ENCODE measurements around the gene CEL. TPM values are rescaled to one million over a fixed set of nuclear protein-coding genes. Genes with fewer than 3 reads are reported as not detected.
"Not testable (repeated sequence)": the region's sequence is repeated elsewhere in the genome, so short reads cannot be mapped to it uniquely, and the experiment has no call there.

CEL gene
- total RNA-seq, 1 experiment from 2014 or later = 2.8 TPM

DNA sequence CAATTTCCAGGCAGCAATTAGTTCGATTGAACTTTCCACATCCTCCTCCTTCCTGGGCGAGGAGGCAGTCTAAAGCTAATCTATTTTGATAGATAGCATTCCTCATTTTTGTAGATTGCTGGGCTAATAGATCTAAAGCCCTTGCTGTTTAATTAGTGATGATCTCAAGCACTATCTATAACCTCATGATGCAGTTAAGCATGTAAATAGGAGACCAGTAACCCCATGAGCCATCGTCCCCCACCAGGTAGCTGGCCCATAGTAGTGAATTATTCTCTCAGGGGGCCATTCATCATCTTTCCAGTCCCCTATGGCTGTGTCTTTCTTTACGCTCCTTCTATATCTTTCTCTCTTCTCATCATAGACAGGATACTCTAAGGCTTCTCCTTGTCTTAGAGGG is 14.9 kb downstream of the CEL start:
- no peak overlapping the region for H3K4me3 ChIP-seq (ENCODE audit: low read depth, low read length, poor library complexity, severe bottlenecking)
- intact Hi-C loops (cut with micrococcal nuclease; ENCODE audit: unreplicated experiment) = no loop called here
- TF ChIP-seq, protein P1, sequence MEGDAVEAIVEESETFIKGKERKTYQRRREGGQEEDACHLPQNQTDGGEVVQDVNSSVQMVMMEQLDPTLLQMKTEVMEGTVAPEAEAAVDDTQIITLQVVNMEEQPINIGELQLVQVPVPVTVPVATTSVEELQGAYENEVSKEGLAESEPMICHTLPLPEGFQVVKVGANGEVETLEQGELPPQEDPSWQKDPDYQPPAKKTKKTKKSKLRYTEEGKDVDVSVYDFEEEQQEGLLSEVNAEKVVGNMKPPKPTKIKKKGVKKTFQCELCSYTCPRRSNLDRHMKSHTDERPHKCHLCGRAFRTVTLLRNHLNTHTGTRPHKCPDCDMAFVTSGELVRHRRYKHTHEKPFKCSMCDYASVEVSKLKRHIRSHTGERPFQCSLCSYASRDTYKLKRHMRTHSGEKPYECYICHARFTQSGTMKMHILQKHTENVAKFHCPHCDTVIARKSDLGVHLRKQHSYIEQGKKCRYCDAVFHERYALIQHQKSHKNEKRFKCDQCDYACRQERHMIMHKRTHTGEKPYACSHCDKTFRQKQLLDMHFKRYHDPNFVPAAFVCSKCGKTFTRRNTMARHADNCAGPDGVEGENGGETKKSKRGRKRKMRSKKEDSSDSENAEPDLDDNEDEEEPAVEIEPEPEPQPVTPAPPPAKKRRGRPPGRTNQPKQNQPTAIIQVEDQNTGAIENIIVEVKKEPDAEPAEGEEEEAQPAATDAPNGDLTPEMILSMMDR (conservative IDR thresholded peaks at IDR 0.05; ENCODE audit: low read depth, low read length) = no peak
- no peak for TF ChIP-seq EZH2 (IDR thresholded peaks at IDR 0.05; ENCODE audit: borderline replicate concordance, low read depth, low read length, poor library complexity, severe bottlenecking)
- ChIA-PET POLR2A (ENCODE audit: low non-redundant PET) (no interaction called here), CTCF (no interaction called here)
- no peak for DNase-seq (ENCODE audit: low spot score)
- H3K27ac ChIP-seq (ENCODE audit: low read depth, low read length, poor library complexity, severe bottlenecking) = no peak overlapping the region
- BruUV-seq (replicated peaks) = no TSS peak
- H3K4me1 ChIP-seq (ENCODE audit: insufficient read depth, low read length, poor library complexity, severe bottlenecking) = no peaks in the 10 kb centered on the region
- H3K9me3 ChIP-seq (ENCODE audit: low read depth, low read length, poor library complexity, severe bottlenecking) = no peaks in the 10 kb centered on the region
- H3K36me3 ChIP-seq (ENCODE audit: insufficient read depth, low read length, poor library complexity, severe bottlenecking) = no peaks in the 10 kb centered on the region
- no peaks in the 10 kb centered on the region for H3K27me3 ChIP-seq (replicated peaks; ENCODE audit: insufficient read depth, low read depth, low read length, poor library complexity)

DNA sequence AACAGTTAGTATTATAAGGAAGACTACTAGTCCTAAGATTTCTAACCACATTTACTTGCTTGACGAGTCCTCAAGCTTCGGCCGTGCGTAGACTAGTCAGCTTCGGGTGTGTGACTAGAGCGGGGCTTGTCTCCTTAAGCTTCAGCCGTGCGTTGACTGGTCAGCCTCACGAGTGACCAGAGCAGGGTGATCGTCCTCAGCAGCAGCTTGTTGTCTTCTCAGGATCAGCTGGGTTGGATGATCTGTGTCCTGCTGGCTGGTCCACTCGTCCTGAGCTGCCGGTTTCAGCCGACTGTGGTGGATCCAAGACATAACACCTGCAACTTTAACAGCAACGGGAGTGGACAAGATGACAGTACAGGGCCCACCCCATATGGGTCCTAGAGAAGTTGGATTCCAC is 16.7 kb downstream of the CEL start:
- Histone ChIP-seq H3K4me1 (ENCODE audit: insufficient read depth, low read length, poor library complexity, severe bottlenecking) (no peaks in the 10 kb centered on the region), H3K36me3 (ENCODE audit: insufficient read depth, low read length, poor library complexity, severe bottlenecking) (no peaks in the 10 kb centered on the region), H3K27me3 (replicated peaks; ENCODE audit: insufficient read depth, low read depth, low read length, poor library complexity) (no peaks in the 10 kb centered on the region), H3K27ac (ENCODE audit: low read depth, low read length, poor library complexity, severe bottlenecking) (no peak overlapping the region), H3K4me3 (ENCODE audit: low read depth, low read length, poor library complexity, severe bottlenecking) (no peak overlapping the region), H3K9me3 (ENCODE audit: low read depth, low read length, poor library complexity, severe bottlenecking) (no peaks in the 10 kb centered on the region)
- ChIA-PET POLR2A (ENCODE audit: low non-redundant PET) (no interaction called here), CTCF (no interaction called here)
- DNase-seq (ENCODE audit: low spot score) = no peak
- TF ChIP-seq, protein P1 (conservative IDR thresholded peaks at IDR 0.05; ENCODE audit: low read depth, low read length) = no peak
- TF ChIP-seq EZH2 (IDR thresholded peaks at IDR 0.05; ENCODE audit: borderline replicate concordance, low read depth, low read length, poor library complexity, severe bottlenecking) = no peak
- intact Hi-C loops (cut with micrococcal nuclease; ENCODE audit: unreplicated experiment) = no loop called here
- no TSS peak for BruUV-seq (replicated peaks)

DNA sequence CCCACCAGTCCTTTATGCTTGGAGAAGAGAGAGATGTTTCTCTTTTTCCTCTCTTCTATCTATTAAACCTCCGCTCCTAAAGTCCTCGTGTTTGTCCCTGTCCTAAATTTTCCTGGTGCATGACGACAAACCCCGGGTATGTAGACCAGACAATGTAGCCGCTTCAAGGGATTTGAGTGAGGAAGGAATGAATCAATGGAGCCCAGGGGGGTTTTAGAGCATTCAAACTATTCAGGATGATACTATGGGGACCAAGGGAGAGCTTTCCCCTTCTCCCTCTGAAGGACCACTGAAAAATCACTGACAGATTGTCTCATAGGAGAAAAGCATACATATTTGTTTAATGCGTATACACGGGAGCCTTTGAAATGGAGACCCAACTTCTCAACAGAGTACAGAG is 18.4 kb downstream of the CEL start:
- Histone ChIP-seq H3K27ac (ENCODE audit: low read depth, low read length, poor library complexity, severe bottlenecking) (no peak overlapping the region), H3K4me1 (ENCODE audit: insufficient read depth, low read length, poor library complexity, severe bottlenecking) (no peaks in the 10 kb centered on the region), H3K27me3 (replicated peaks; ENCODE audit: insufficient read depth, low read depth, low read length, poor library complexity) (no peaks in the 10 kb centered on the region), H3K4me3 (ENCODE audit: low read depth, low read length, poor library complexity, severe bottlenecking) (no peak overlapping the region), H3K36me3 (ENCODE audit: insufficient read depth, low read length, poor library complexity, severe bottlenecking) (no peaks in the 10 kb centered on the region), H3K9me3 (ENCODE audit: low read depth, low read length, poor library complexity, severe bottlenecking) (no peaks in the 10 kb centered on the region)
- BruUV-seq (replicated peaks) = no TSS peak
- DNase-seq (ENCODE audit: low spot score) = no peak
- TF ChIP-seq, protein P1 (conservative IDR thresholded peaks at IDR 0.05; ENCODE audit: low read depth, low read length) = no peak
- no peak for TF ChIP-seq EZH2 (IDR thresholded peaks at IDR 0.05; ENCODE audit: borderline replicate concordance, low read depth, low read length, poor library complexity, severe bottlenecking)
- intact Hi-C loops (cut with micrococcal nuclease; ENCODE audit: unreplicated experiment) = no loop called here
- ChIA-PET POLR2A (ENCODE audit: low non-redundant PET) (no interaction called here), CTCF (no interaction called here)

DNA sequence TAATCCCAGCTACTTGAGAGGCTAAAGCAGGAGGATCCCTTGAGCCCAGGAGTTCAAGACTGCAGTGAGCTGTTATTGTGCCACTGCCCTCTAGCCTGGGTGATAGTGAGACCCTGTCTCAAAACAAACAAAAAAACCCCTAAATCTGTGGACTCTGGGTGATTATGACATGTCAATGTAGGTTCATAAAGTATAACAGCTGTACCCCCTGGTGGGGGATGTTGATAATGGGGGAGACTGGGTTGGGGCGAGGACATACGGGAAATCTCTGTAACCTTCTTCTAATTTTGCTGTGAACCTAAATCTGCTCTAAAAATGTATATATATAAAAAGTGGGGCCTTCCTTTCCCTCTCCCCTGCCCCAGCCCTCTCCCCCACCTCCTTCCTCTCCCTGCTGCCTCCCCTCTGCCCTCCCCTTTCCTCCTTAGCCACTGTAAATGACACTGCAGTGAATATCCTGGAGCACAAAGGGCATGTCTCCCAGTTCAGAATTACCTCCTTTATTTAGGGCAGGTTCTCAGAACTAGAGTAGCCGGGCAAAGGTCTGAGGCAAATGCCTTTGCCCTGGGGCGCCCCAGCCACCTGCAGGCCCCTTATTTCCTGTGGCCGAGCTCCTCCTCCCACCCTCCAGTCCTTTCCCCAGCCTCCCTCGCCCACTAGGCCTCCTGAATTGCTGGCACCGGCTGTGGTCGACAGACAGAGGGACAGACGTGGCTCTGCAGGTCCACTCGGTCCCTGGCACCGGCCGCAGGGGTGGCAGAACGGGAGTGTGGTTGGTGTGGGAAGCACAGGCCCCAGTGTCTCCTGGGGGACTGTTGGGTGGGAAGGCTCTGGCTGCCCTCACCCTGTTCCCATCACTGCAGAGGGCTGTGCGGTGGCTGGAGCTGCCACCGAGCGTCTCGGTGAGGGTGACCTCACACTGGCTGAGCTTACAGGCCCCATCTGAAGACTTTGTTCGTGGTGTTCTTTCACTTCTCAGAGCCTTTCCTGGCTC is 19.3 kb downstream of the CEL start:
- CTCF ChIA-PET; H3K27me3 ChIP-seq (replicated peaks; ENCODE audit: insufficient read depth, low read depth, low read length, poor library complexity); H3K4me3 ChIP-seq (ENCODE audit: low read depth, low read length, poor library complexity, severe bottlenecking); H3K36me3 ChIP-seq (ENCODE audit: insufficient read depth, low read length, poor library complexity, severe bottlenecking); H3K27ac ChIP-seq (ENCODE audit: low read depth, low read length, poor library complexity, severe bottlenecking); DNase-seq (ENCODE audit: low spot score); H3K9me3 ChIP-seq (ENCODE audit: low read depth, low read length, poor library complexity, severe bottlenecking); H3K4me1 ChIP-seq (ENCODE audit: insufficient read depth, low read length, poor library complexity, severe bottlenecking); POLR2A ChIA-PET (ENCODE audit: low non-redundant PET); intact Hi-C loops (cut with micrococcal nuclease; ENCODE audit: unreplicated experiment); BruUV-seq (replicated peaks): not testable (repeated sequence)

DNA sequence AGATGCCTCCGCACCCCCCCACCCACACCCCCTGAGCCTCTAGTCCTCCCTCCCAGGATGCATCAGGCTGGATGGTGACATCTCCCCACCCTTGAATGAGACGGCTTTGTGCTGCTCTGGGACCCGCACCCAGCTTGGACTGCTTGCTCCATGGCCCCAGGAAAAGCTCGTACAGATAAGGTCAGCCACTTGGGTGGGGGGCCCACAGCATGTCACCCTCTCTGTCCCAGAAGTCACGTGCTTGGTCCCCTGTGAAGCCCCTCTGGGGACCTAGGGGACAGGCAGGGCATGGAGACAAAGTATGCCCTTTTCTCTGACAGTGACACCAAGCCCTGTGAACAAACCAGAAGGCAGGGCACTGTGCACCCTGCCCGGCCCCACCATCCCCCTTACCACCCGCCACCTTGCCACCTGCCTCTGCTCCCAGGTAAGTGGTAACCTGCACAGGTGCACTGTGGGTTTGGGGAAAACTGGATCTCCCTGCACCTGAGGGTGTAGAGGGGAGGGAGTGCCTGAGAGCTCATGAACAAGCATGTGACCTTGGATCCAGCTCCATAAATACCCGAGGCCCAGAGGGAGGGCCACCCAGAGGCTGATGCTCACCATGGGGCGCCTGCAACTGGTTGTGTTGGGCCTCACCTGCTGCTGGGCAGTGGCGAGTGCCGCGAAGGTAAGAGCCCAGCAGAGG is 20.3 kb downstream of the CEL start:
- H3K36me3 ChIP-seq (ENCODE audit: insufficient read depth, low read length, poor library complexity, severe bottlenecking); H3K27ac ChIP-seq (ENCODE audit: low read depth, low read length, poor library complexity, severe bottlenecking); H3K9me3 ChIP-seq (ENCODE audit: low read depth, low read length, poor library complexity, severe bottlenecking); POLR2A ChIA-PET (ENCODE audit: low non-redundant PET); intact Hi-C loops (cut with micrococcal nuclease; ENCODE audit: unreplicated experiment); BruUV-seq (replicated peaks); H3K27me3 ChIP-seq (replicated peaks; ENCODE audit: insufficient read depth, low read depth, low read length, poor library complexity); H3K4me3 ChIP-seq (ENCODE audit: low read depth, low read length, poor library complexity, severe bottlenecking); H3K4me1 ChIP-seq (ENCODE audit: insufficient read depth, low read length, poor library complexity, severe bottlenecking); DNase-seq (ENCODE audit: low spot score); CTCF ChIA-PET: not testable (repeated sequence)

Data from A673 (cell line).